HEK293T (cell line): ENCODE data around the gene ARHGAP20.

Source experiments
- CTCF ChIA-PET: fragments of 350-600 bp; formaldehyde crosslinking; extraction: SDS; loops from one replicate; lab custom pipeline; 2021; ENCODE audit warnings: antibody characterized with exemption, inconsistent platforms; lab: Yijun Ruan, JAX
- POLR2A ChIA-PET: fragments of 350-600 bp; formaldehyde crosslinking; extraction: SDS; loops from one replicate; lab custom pipeline; 2020; ENCODE audit warnings: antibody characterized with exemption, inconsistent platforms; lab: Yijun Ruan, JAX
- DNase-seq: peaks from one replicate; pipeline ENCODE4 v3.0.0; 2012; ENCODE audit warnings: mixed read lengths; ENCODE audit errors: extremely low spot score
- ARNT ChIP-seq: fragments of 450-650 bp; IDR thresholded peaks from 2 replicates; pipeline ENCODE4 v1.6.1; 2017; ENCODE audit warnings: mild to moderate bottlenecking
- BHLHE40 ChIP-seq: fragments of 450-650 bp; IDR thresholded peaks from 2 replicates; pipeline ENCODE4 v1.6.1; 2016; ENCODE audit warnings: mild to moderate bottlenecking, moderate library complexity, borderline replicate concordance
- CTBP1 ChIP-seq: fragments of 450-650 bp; IDR thresholded peaks from 2 replicates; pipeline ENCODE4 v1.6.1; 2016; ENCODE audit warnings: borderline replicate concordance
- ELF4 ChIP-seq: fragments of 450-650 bp; IDR thresholded peaks from 2 replicates; pipeline ENCODE4 v1.6.1; 2017; ENCODE audit warnings: antibody characterized with exemption
- FOXA1 ChIP-seq: fragments of 450-650 bp; IDR thresholded peaks from 2 replicates; pipeline ENCODE4 v1.6.1; 2016; ENCODE audit warnings: mild to moderate bottlenecking
- FOXK2 ChIP-seq: fragments of 450-650 bp; IDR thresholded peaks from 2 replicates; pipeline ENCODE4 v1.6.1; 2016; ENCODE audit warnings: mild to moderate bottlenecking
- FOXM1 ChIP-seq: fragments of 450-650 bp; IDR thresholded peaks from 2 replicates; pipeline ENCODE4 v1.6.1; 2017; ENCODE audit warnings: mild to moderate bottlenecking, borderline replicate concordance
- HDGF ChIP-seq: fragments of 450-650 bp; IDR thresholded peaks from 2 replicates; pipeline ENCODE4 v1.6.1; 2017; ENCODE audit warnings: antibody characterized with exemption, borderline replicate concordance
- L3MBTL2 ChIP-seq: fragments of 450-650 bp; conservative IDR thresholded peaks from 2 replicates; pipeline ENCODE4 v1.6.1; 2016; ENCODE audit warnings: mild to moderate bottlenecking
- LEF1 ChIP-seq: fragments of 450-650 bp; IDR thresholded peaks from 2 replicates; pipeline ENCODE4 v1.6.1; 2017; ENCODE audit warnings: mild to moderate bottlenecking, borderline replicate concordance
- NFRKB ChIP-seq: fragments of 450-650 bp; IDR thresholded peaks from 2 replicates; pipeline ENCODE4 v1.6.1; 2016; ENCODE audit warnings: mild to moderate bottlenecking, moderate library complexity
- SP1 ChIP-seq: fragments of 450-650 bp; IDR thresholded peaks from 2 replicates; pipeline ENCODE4 v1.6.1; 2017
- SUZ12 ChIP-seq: fragments of 450-650 bp; IDR thresholded peaks from 2 replicates; pipeline ENCODE4 v1.6.1; 2016; ENCODE audit warnings: mild to moderate bottlenecking
- TARDBP ChIP-seq: fragments of 450-650 bp; IDR thresholded peaks from 2 replicates; pipeline ENCODE4 v1.6.1; 2016
- ZNF384 ChIP-seq: fragments of 450-650 bp; IDR thresholded peaks from 2 replicates; pipeline ENCODE4 v1.6.1; 2016
- TF ChIP-seq, protein P1 (sequence below): fragments of 450-650 bp; IDR thresholded peaks from 2 replicates; pipeline ENCODE4 v1.6.1; 2016

Gene ARHGAP20, protein sequence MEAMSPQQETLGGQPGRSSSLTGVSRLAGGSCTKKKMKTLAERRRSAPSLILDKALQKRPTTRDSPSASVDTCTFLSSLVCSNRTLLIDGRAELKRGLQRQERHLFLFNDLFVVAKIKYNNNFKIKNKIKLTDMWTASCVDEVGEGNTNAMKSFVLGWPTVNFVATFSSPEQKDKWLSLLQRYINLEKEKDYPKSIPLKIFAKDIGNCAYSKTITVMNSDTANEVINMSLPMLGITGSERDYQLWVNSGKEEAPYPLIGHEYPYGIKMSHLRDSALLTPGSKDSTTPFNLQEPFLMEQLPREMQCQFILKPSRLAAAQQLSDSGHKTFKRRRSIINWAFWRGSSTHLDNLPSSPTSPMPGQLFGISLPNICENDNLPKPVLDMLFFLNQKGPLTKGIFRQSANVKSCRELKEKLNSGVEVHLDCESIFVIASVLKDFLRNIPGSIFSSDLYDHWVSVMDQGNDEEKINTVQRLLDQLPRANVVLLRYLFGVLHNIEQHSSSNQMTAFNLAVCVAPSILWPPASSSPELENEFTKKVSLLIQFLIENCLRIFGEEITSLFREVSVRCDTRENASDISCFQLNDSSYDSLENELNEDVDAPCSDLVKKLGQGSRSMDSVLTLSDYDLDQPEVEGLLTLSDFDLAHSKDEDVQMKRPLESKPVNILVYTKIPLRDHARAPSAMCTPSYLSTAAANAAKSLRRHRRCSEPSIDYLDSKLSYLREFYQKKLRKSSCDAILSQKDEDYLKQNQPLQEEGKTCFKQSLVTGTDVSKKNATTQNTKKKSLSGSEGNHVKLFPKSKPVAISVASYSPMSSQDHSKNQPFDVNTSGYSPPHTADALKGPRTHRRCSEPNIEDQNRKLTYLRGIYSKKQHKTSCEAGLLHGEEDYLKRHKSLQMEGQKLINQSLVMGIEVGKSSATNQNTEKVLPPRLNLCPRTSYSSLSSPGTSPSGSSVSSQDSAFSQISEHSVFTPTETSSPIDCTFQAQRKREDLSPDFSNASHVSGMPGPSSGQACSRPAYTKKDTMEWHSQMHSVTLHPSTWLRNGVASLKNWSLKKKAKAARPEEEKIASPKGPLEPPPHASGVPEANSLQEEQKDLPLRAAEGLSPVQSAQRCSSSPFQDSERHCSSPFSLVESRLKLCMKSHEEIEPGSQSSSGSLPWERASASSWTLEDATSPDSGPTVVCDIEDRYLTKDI

DNA sequence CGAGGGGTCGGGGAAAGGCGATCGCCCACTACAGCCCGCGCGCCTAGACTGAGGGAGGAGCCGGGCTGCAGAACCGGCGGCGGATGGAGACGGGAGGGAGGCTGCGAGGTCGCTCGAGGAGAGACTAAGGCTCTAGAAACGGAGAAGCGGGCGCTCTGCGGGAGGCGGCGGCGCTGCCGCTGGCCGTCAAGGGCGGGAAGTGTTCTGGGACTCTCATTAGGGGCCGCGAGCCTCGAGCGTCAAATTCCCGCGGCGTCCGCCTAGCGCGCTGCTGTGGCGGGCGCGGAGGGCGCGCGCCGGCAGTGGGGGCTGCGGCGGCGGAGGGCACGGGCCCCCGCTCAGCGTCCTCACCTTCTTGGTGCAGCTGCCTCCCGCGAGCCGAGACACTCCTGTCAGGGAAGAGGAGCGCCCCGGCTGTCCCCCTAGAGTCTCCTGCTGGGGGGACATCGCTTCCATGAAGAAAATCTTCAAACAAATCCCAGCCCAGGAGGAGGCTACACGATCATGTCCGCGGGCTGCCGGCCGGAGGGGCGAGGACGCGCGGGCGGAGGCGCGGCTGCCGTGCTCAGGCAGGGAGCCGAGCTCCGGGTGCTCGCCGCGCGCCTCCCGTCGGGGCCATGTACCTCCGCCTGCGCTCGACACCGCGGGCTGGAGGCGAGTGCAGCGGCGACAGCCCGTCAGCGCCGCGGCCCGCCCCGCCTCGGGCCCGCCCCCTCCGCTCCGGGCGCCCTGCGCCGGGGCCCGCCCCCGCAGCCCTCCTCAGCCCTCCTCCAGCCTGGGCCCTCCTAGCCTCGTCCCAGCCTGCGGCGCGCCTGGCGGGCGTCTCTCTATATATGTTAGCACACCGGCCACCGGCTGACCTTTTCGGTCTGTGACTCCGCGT is at the start of gene ARHGAP20:
Gene ARHGAP20, minus strand, starts transcription at position 662 of the 883 bp plus-strand sequence. Its CDS starts 206 bp downstream, at position 456.
- DNase-seq, result peak; percentile 85
- POLR2A ChIA-PET, result no interaction called here
- CTCF ChIA-PET, result no interaction called here
- TF ChIP-seq L3MBTL2, result peak; percentile 70
- TF ChIP-seq BHLHE40, result no peak
- no peak for TF ChIP-seq LEF1
- no peak for TF ChIP-seq ZNF384

DNA sequence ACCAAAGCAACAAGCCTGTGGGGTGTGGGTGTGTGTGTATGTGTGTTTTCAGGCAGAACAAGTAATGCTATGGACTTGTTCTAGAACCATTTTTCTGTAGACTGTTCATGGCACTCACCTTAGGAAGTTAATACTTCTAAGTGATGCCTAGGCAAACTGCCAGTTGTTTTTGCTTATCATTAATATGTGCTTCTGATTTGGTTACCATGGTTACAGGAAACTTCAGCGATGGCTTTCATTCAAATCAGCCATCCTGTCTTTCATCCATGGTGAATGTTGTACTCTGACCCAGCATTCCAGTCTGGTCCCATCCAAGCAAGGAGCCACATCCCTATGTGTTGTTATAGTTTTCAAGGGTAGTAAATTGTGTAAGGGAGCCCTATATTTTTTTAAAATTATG is 49.8 kb upstream of the ARHGAP20 start:
- CTCF ChIA-PET, result no interaction called here
- no peak for TF ChIP-seq LEF1
- no peak for TF ChIP-seq CTBP1
- TF ChIP-seq BHLHE40, result no peak
- no peak for TF ChIP-seq FOXA1
- TF ChIP-seq ARNT, result no peak
- TF ChIP-seq TARDBP, result no peak
- TF ChIP-seq NFRKB, result no peak
- TF ChIP-seq ELF4, result no peak
- TF ChIP-seq SUZ12, result no peak
- TF ChIP-seq FOXM1, result no peak
- no peak for TF ChIP-seq SP1
- TF ChIP-seq FOXK2, result no peak
- TF ChIP-seq HDGF, result no peak
- TF ChIP-seq, protein P1, sequence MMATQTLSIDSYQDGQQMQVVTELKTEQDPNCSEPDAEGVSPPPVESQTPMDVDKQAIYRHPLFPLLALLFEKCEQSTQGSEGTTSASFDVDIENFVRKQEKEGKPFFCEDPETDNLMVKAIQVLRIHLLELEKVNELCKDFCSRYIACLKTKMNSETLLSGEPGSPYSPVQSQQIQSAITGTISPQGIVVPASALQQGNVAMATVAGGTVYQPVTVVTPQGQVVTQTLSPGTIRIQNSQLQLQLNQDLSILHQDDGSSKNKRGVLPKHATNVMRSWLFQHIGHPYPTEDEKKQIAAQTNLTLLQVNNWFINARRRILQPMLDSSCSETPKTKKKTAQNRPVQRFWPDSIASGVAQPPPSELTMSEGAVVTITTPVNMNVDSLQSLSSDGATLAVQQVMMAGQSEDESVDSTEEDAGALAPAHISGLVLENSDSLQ, result no peak
- TF ChIP-seq ZNF384, result no peak
- DNase-seq, result no peak
- POLR2A ChIA-PET, result no interaction called here

DNA sequence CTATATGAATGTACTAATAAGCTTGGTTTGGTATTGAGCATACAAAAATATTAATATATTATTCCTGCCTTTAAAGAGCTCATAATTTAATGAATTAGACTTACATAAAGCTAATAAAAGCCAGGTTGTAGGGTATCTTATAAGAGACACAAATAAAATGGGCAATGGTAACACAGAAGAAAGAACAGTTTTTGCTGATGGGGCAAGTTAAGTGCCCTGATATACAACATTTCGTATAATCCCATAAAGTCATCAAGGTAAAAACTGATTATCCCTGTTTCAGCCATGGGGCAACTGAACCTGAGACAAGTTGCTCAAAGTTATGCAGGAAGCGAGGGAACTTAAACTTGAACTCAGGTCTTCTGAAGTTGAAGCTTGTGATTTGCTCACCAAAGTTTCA is 48.9 kb upstream of the ARHGAP20 start:
- ChIA-PET POLR2A (no interaction called here), CTCF (interaction anchor here (0.6 kb wide), 1 partner anchor 28 kb away, joined by 4 read pairs; no protein-coding TSS in a partner anchor)
- no peak for TF ChIP-seq FOXA1
- TF ChIP-seq SUZ12, result no peak
- TF ChIP-seq LEF1, result no peak
- no peak for TF ChIP-seq ARNT
- TF ChIP-seq ZNF384, result no peak
- no peak for TF ChIP-seq NFRKB
- no peak for DNase-seq

DNA sequence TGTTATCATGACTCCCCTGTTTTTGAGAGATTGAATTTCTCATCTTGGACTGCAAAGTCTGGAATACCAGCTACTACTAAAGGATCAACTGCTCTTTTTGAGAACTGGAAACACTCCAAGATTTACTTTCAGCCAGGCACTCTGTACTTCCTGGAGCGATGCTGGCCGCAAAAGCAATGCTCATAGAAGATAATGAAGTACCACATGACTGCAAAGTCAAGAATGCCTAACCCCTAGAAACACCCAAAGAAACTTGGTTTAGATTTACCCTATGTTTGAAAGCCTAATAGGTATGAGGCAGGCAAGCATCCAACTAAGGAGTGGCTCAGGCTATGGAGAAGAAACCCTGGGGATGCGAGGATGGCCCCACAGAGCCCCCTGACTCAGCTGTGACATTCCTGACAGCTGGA is 47.7 kb upstream of the ARHGAP20 start:
- DNase-seq, result no peak
- ChIA-PET CTCF (no interaction called here), POLR2A (no interaction called here)
- TF ChIP-seq FOXM1, result no peak
- TF ChIP-seq CTBP1, result no peak
- TF ChIP-seq ARNT, result no peak
- TF ChIP-seq NFRKB, result no peak
- TF ChIP-seq SP1, result no peak
- no peak for TF ChIP-seq SUZ12
- no peak for TF ChIP-seq BHLHE40
- no peak for TF ChIP-seq HDGF

DNA sequence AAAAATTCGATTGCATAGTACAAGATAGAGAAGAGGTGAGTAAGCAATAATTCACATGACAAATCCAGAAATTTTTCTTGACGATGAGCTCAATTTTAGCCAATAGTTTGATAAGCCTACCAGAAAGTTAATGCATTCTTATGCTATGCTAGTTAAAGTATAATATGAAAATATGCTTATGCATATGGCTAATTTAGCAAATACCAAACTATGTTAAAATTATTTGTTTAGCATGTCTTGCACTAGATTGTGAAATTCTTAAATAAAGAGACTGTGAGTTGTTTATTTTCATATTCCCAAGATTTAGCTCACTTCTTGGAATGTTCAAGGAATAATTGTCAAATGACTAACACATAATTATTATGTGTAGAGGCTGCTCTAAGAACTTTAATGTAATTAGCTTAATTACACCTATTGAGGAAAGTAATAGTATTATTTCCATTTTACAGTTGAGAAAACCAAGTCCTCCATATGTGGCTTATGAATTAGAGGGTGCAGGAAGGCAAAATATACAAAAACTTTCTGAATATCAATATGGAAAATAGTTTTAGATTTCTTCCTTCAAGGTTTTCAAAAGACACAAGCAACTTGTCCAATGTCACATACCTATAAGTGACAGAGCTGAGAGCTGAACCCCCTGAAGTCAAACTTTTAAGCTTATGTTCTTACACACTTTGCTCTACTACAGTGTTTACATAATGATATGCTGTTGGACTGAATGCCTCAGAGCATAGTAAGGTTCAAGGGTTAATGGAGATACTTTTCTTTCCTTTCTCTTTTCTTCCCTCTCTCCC is 45.9 kb upstream of the ARHGAP20 start:
- no peak for DNase-seq
- POLR2A ChIA-PET, result no interaction called here
- CTCF ChIA-PET, result no interaction called here
- TF ChIP-seq FOXA1 (no peak), FOXK2 (no peak), ELF4 (no peak), SP1 (no peak), BHLHE40 (no peak)
- TF ChIP-seq, protein P1, result no peak

DNA sequence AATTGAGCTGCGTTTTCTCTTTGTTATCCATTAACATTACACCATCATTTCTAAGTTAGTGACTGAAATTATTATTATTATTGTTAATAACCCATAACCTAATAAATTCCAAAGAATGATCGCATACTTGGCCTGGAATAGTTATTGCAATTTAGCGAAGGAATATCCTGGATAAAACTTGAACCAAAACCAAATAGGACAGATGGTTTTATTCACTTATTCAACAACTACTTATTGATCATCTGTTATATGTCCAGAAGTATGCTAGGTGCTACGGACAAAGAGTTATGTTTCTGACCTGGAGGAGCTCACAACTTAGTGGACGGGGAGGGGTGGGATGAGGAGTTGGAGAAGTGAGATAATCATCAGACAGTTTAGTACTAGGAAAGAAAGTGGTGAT is 44.8 kb upstream of the ARHGAP20 start:
- ChIA-PET POLR2A (no interaction called here), CTCF (no interaction called here)
- no peak for TF ChIP-seq ZNF384
- TF ChIP-seq FOXA1, result no peak
- no peak for TF ChIP-seq L3MBTL2
- no peak for TF ChIP-seq LEF1
- DNase-seq, result no peak
